WTC11 (cell line): ENCODE results near the gene FBXL16. TPM values are rescaled to one million over a fixed set of nuclear protein-coding genes. Genes with fewer than 3 reads are reported as not detected.

Experiments used
- ATAC-seq: fragments of 200-7000 bp; cut with Tn5 transposase; 2 replicates; pipeline ENCODE4 v1.10.0; 2021; ENCODE audit warnings: mild to moderate bottlenecking, moderate library complexity
- CTCF ChIA-PET: fragments of 300-600 bp; sonication (Branson Sonifier 250); formaldehyde crosslinking; loops from one replicate; lab custom pipeline; 2021; ENCODE audit warnings: antibody characterized with exemption; lab: Charles Lee
- POLR2A ChIA-PET: fragments of 350-600 bp; sonication (Branson Sonifier 250); formaldehyde crosslinking; loops from one replicate; lab custom pipeline; 2021; ENCODE audit warnings: antibody characterized with exemption; lab: Charles Lee
- DNase-seq: peaks from one replicate; pipeline ENCODE4 v3.0.0; 2021; ENCODE audit warnings: low spot score
- H3K27ac Mint-ChIP-seq: 2 replicates; pipeline ENCODE4 v1.8.0; 2021; ENCODE audit warnings: mixed read lengths
- H3K27me3 Mint-ChIP-seq: 2 replicates; pipeline ENCODE4 v1.8.0; 2021; ENCODE audit warnings: low read depth, mild to moderate bottlenecking, moderate library complexity, mixed read lengths
- H3K36me3 Mint-ChIP-seq: 2 replicates; pipeline ENCODE4 v1.8.0; 2021; ENCODE audit warnings: mixed read lengths
- H3K4me1 Mint-ChIP-seq: 2 replicates; pipeline ENCODE4 v1.8.0; 2022; ENCODE audit warnings: mixed read lengths
- H3K4me3 Mint-ChIP-seq: 2 replicates; pipeline ENCODE4 v1.8.0; 2021; ENCODE audit warnings: mild to moderate bottlenecking, moderate library complexity, mixed read lengths
- H3K9me3 Mint-ChIP-seq: 2 replicates; pipeline ENCODE4 v1.8.0; 2021; ENCODE audit warnings: mixed read lengths
- AR ChIP-seq: fragments of 250-450 bp; sonication (Bioruptor Pico); IDR thresholded peaks from 2 replicates; pipeline ENCODE4 v1.9.0; 2021; ENCODE audit warnings: mild to moderate bottlenecking
- E2F1 ChIP-seq: sonication (generic); formaldehyde crosslinking; IDR thresholded peaks from 2 replicates; pipeline ENCODE4 v1.8.0; 2022; ENCODE audit warnings: mild to moderate bottlenecking, missing genetic modification reagents
- E2F5 ChIP-seq: sonication (generic); formaldehyde crosslinking; IDR thresholded peaks from 2 replicates; pipeline ENCODE4 v1.8.1; 2022; ENCODE audit warnings: mild to moderate bottlenecking, moderate library complexity, missing genetic modification reagents
- EMX1 ChIP-seq: fragments of 250-450 bp; sonication (Bioruptor Pico); IDR thresholded peaks from 2 replicates; pipeline ENCODE4 v1.8.0; 2021; ENCODE audit warnings: mild to moderate bottlenecking
- ETV6 ChIP-seq: sonication (generic); formaldehyde crosslinking; IDR thresholded peaks from 2 replicates; pipeline ENCODE4 v1.8.1; 2022; ENCODE audit warnings: mild to moderate bottlenecking, missing genetic modification reagents
- FOXJ3 ChIP-seq: sonication (generic); formaldehyde crosslinking; IDR thresholded peaks from 2 replicates; pipeline ENCODE4 v1.9.0; 2021; ENCODE audit warnings: missing genetic modification reagents, mild to moderate bottlenecking, borderline replicate concordance
- FOXP1 ChIP-seq: sonication (generic); formaldehyde crosslinking; IDR thresholded peaks from 2 replicates; pipeline ENCODE4 v1.8.0; 2022; ENCODE audit warnings: missing genetic modification reagents, mild to moderate bottlenecking, moderate library complexity, borderline replicate concordance
- GTF2I ChIP-seq: fragments of 250-450 bp; sonication (Bioruptor Pico); conservative IDR thresholded peaks from 2 replicates; pipeline ENCODE4 v1.4.0; 2021; ENCODE audit warnings: mild to moderate bottlenecking
- JUN ChIP-seq: sonication (generic); formaldehyde crosslinking; IDR thresholded peaks from 2 replicates; pipeline ENCODE4 v1.8.0; 2023; ENCODE audit warnings: mild to moderate bottlenecking, missing genetic modification reagents
- MAX ChIP-seq: sonication (generic); formaldehyde crosslinking; IDR thresholded peaks from 2 replicates; pipeline ENCODE4 v1.8.0; 2022; ENCODE audit warnings: mild to moderate bottlenecking, missing genetic modification reagents
- NR1H2 ChIP-seq: sonication (generic); formaldehyde crosslinking; IDR thresholded peaks from 2 replicates; pipeline ENCODE4 v1.9.0; 2021; ENCODE audit warnings: mild to moderate bottlenecking, moderate library complexity, missing genetic modification reagents
- NR3C1 ChIP-seq: sonication (generic); formaldehyde crosslinking; conservative IDR thresholded peaks from 2 replicates; pipeline ENCODE4 v1.8.1; 2023; ENCODE audit warnings: low read depth, mild to moderate bottlenecking, missing genetic modification reagents
- OVOL2 ChIP-seq: fragments of 250-450 bp; sonication (Bioruptor Pico); IDR thresholded peaks from 2 replicates; pipeline ENCODE4 v1.9.0; 2021; ENCODE audit warnings: mild to moderate bottlenecking, borderline replicate concordance
- PREB ChIP-seq: sonication (generic); formaldehyde crosslinking; IDR thresholded peaks from 2 replicates; pipeline ENCODE4 v1.8.1; 2022; ENCODE audit warnings: mild to moderate bottlenecking, missing genetic modification reagents, moderate library complexity, borderline replicate concordance
- PRRX2 ChIP-seq: fragments of 250-450 bp; sonication (Bioruptor Pico); IDR thresholded peaks from 2 replicates; pipeline ENCODE4 v1.8.0; 2021; ENCODE audit warnings: mild to moderate bottlenecking
- SMAD4 ChIP-seq: sonication (generic); formaldehyde crosslinking; IDR thresholded peaks from 2 replicates; pipeline ENCODE4 v1.8.0; 2022; ENCODE audit warnings: mild to moderate bottlenecking, missing genetic modification reagents
- SP1 ChIP-seq: sonication (generic); formaldehyde crosslinking; conservative IDR thresholded peaks from 2 replicates; pipeline ENCODE4 v1.8.1; 2022; ENCODE audit warnings: missing genetic modification reagents
- TEAD1 ChIP-seq: sonication (generic); formaldehyde crosslinking; IDR thresholded peaks from 2 replicates; pipeline ENCODE4 v1.8.0; 2022; ENCODE audit warnings: mild to moderate bottlenecking, missing genetic modification reagents
- TEAD4 ChIP-seq: sonication (generic); formaldehyde crosslinking; IDR thresholded peaks from 2 replicates; pipeline ENCODE4 v1.8.0; 2022; ENCODE audit warnings: mild to moderate bottlenecking, missing genetic modification reagents
- TP53 ChIP-seq: sonication (generic); formaldehyde crosslinking; IDR thresholded peaks from 2 replicates; pipeline ENCODE4 v1.8.1; 2023; ENCODE audit warnings: mild to moderate bottlenecking, missing genetic modification reagents
- ZBTB21 ChIP-seq: sonication (generic); formaldehyde crosslinking; IDR thresholded peaks from 2 replicates; pipeline ENCODE4 v1.8.1; 2023; ENCODE audit warnings: mild to moderate bottlenecking, missing genetic modification reagents, borderline replicate concordance
- ZMAT4 ChIP-seq: fragments of 250-450 bp; sonication (Bioruptor Pico); IDR thresholded peaks from 2 replicates; pipeline ENCODE4 v1.9.0; 2021; ENCODE audit warnings: mild to moderate bottlenecking
- ZNF138 ChIP-seq: sonication (generic); formaldehyde crosslinking; conservative IDR thresholded peaks from 2 replicates; pipeline ENCODE4 v1.8.1; 2022; ENCODE audit warnings: mild to moderate bottlenecking, moderate library complexity, missing genetic modification reagents
- ZNF281 ChIP-seq: sonication (generic); formaldehyde crosslinking; IDR thresholded peaks from 2 replicates; pipeline ENCODE4 v1.8.0; 2023; ENCODE audit warnings: mild to moderate bottlenecking, missing genetic modification reagents
- ZNF396 ChIP-seq: fragments of 250-450 bp; sonication (Bioruptor Pico); IDR thresholded peaks from 2 replicates; pipeline ENCODE4 v1.8.0; 2021; ENCODE audit warnings: mild to moderate bottlenecking, moderate library complexity, borderline replicate concordance
- ZNF416 ChIP-seq: fragments of 250-450 bp; sonication (Bioruptor Pico); IDR thresholded peaks from 2 replicates; pipeline ENCODE4 v1.9.0; 2021; ENCODE audit warnings: mild to moderate bottlenecking, inconsistent platforms
- ZNF423 ChIP-seq: fragments of 250-450 bp; sonication (Bioruptor Pico); IDR thresholded peaks from 2 replicates; pipeline ENCODE4 v2.1.2; 2022; ENCODE audit warnings: mild to moderate bottlenecking, moderate library complexity
- ZNF671 ChIP-seq: fragments of 250-450 bp; sonication (Bioruptor Pico); IDR thresholded peaks from 2 replicates; pipeline ENCODE4 v1.8.0; 2021; ENCODE audit warnings: mild to moderate bottlenecking
- total RNA-seq: library from RNA; stranded (reverse); gene quantifications from 3 replicates; pipeline ENCODE4 v1.2.3, GENCODE V29; 2021

Gene FBXL16
- total RNA-seq, 1 experiment from 2014 or later = 22.7 TPM

- DNase-seq (peak; percentile 77), ATAC-seq (peak; percentile 10)
- Mint-ChIP-seq H3K36me3 (no peaks in the 10 kb centered on the region; the same call in 1 of the 2 replicates), H3K27me3 (peaks cover 2% of the 10 kb centered on the region; the same call in 1 of the 2 replicates), H3K27ac (no peak overlapping the region), H3K9me3 (no peaks in the 10 kb centered on the region), H3K4me3 (peak overlapping the region; percentile 64), H3K4me1 (no peaks in the 10 kb centered on the region)
- ChIA-PET CTCF (interaction anchor here (0.6 to 6.9 kb wide), 16 partner anchors 9 to 417 kb away, joined by 3 to 90 read pairs (median 4); partner anchors contain the start of genes CHTF18, CIAO3, GNG13 and METRN), POLR2A (interaction anchor here (0.6 to 1.2 kb wide), 3 partner anchors 9 to 66 kb away, joined by 3 read pairs; no protein-coding TSS in a partner anchor)
- TF ChIP-seq TP53 = no peak
- TF ChIP-seq PRRX2 = no peak
- no peak for TF ChIP-seq JUN (CRISPR knock-in tag)
- peak; percentile 83; the same call in 1 of the 2 replicates for TF ChIP-seq MAX (CRISPR knock-in tag)
- no peak; the same call in 1 of the 2 replicates for TF ChIP-seq ETV6 (CRISPR knock-in tag)
- no peak for TF ChIP-seq FOXJ3
- TF ChIP-seq AR = no peak
- TF ChIP-seq ZNF671 (CRISPR knock-in tag) = no peak
- TF ChIP-seq ZMAT4 (CRISPR knock-in tag) = no peak
- TF ChIP-seq ZNF416 (CRISPR knock-in tag) = no peak; the same call in 1 of the 2 replicates
- no peak for TF ChIP-seq GTF2I
- TF ChIP-seq SP1 = peak; percentile 39
- no peak for TF ChIP-seq SMAD4 (CRISPR knock-in tag)
- no peak for TF ChIP-seq E2F5 (CRISPR knock-in tag)
- TF ChIP-seq E2F1 (CRISPR knock-in tag) = 0 out of 2 replicates have a peak, but pooled peaks have one; percentile 8
- no peak for TF ChIP-seq NR3C1 (CRISPR knock-in tag)
- no peak for TF ChIP-seq ZBTB21 (CRISPR knock-in tag)
- no peak for TF ChIP-seq ZNF423 (CRISPR knock-in tag)
- TF ChIP-seq TEAD4 (CRISPR knock-in tag) = no peak
- no peak for TF ChIP-seq FOXP1 (CRISPR knock-in tag)
- no peak for TF ChIP-seq OVOL2
- TF ChIP-seq ZNF281 = no peak
- no peak for TF ChIP-seq PREB
- no peak for TF ChIP-seq EMX1 (CRISPR knock-in tag)
- no peak for TF ChIP-seq ZNF396
- no peak for TF ChIP-seq NR1H2 (CRISPR knock-in tag)
- TF ChIP-seq ZNF138 (CRISPR knock-in tag) = no peak
- TF ChIP-seq TEAD1 (CRISPR knock-in tag) = peak; percentile 59; the same call in 1 of the 2 replicates
These were observed 22.7 kb upstream of the FBXL16 start for GRCh38 chr16:728131-728889.
